Activated T-helper 1 cell treated with anti-CD3 and anti-CD28 coated beads, Interleukin-12 subunit alpha, Interleukin-12 subunit beta, Interleukin-2, Interleukin-4 antibody, amounts not matched to agents 30 ng/mL and 10 ng/mL and 1 ng/mL, durations not matched to agents 14 hours and 24 hours and 36 hours (primary cell): ENCODE data around the gene CFAP58. TPM values are rescaled to one million over a fixed set of nuclear protein-coding genes. Genes with fewer than 3 reads are reported as not detected.

Experiments
- DNase-seq: peaks from one replicate; pipeline ENCODE4 v3.0.0; 2021; ENCODE audit warnings: low spot score
- H3K27ac Mint-ChIP-seq: one replicate; pipeline ENCODE4 v1.8.0; 2021; ENCODE audit warnings: mild to moderate bottlenecking, mixed read lengths
- H3K27me3 Mint-ChIP-seq: one replicate; pipeline ENCODE4 v1.8.0; 2022; ENCODE audit warnings: mild to moderate bottlenecking, moderate library complexity, mixed read lengths; ENCODE audit not compliant: insufficient read depth
- H3K36me3 Mint-ChIP-seq: one replicate; pipeline ENCODE4 v1.8.0; 2021; ENCODE audit warnings: low read depth, mixed read lengths
- H3K4me1 Mint-ChIP-seq: one replicate; pipeline ENCODE4 v1.8.0; 2021; ENCODE audit warnings: low read depth, mixed read lengths
- H3K4me3 Mint-ChIP-seq: one replicate; pipeline ENCODE4 v1.8.0; 2021; ENCODE audit warnings: mild to moderate bottlenecking, moderate library complexity, mixed read lengths
- H3K9me3 Mint-ChIP-seq: one replicate; pipeline ENCODE4 v1.8.0; 2021; ENCODE audit warnings: mixed read lengths
- intact Hi-C: fragments of 100-400 bp; cut with micrococcal nuclease; formaldehyde crosslinking; loops from one replicate; pipeline ENCODE4 v1.15.1; 2024
- total RNA-seq: library from RNA; stranded (reverse); gene quantifications from 2 replicates; pipeline ENCODE4 v1.2.3, GENCODE V29; 2022

CFAP58 gene
- total RNA-seq, 1 donor from 2014 or later, result 0.08 TPM

GRCh38 chr10:104380336-104380735 is 26.7 kb downstream of the CFAP58 start:
- H3K27me3 Mint-ChIP-seq, result peaks cover 6% of the 10 kb centered on the region

GRCh38 chr10:104387130-104387888 is 33.7 kb downstream of the CFAP58 start:
- no peak for DNase-seq
- intact Hi-C loops, result no loop called here
- peaks cover 20% of the 10 kb centered on the region for H3K27me3 Mint-ChIP-seq

More at GRCh38 chr10:104380336-104380735, 26.7 kb downstream of the CFAP58 start:
- H3K4me1 Mint-ChIP-seq, result no peaks in the 10 kb centered on the region
- no peaks in the 10 kb centered on the region for H3K9me3 Mint-ChIP-seq
- no peak overlapping the region for H3K4me3 Mint-ChIP-seq
- intact Hi-C loops, result no loop called here
- DNase-seq, result no peak
- H3K36me3 Mint-ChIP-seq, result no peaks in the 10 kb centered on the region
- H3K27ac Mint-ChIP-seq, result no peak overlapping the region

DNA sequence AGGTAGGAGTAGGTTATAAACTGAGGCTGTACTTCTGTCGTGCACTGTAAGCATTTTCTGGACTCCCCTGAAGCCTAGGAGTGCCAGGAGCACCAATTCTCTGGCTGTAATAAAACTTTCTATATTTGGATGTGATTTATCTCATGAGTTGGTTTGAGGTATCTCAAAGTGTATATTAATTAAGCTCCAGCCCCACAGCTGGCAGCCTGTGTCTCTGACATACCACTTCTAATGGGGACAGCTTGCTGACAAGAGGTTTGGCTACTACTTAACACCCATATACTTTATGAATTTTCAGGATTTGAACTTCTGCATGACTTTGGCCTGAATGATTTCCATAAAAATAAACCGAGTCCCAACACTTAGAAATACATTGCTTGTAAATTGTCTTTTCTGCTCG is 35.2 kb downstream of the CFAP58 start:
- no peak for DNase-seq
- H3K9me3 Mint-ChIP-seq, result no peaks in the 10 kb centered on the region
- no peak overlapping the region for H3K4me3 Mint-ChIP-seq
- intact Hi-C loops, result no loop called here
- H3K36me3 Mint-ChIP-seq, result no peaks in the 10 kb centered on the region
- peaks cover 25% of the 10 kb centered on the region for H3K27me3 Mint-ChIP-seq
- peaks cover 16% of the 10 kb centered on the region for H3K4me1 Mint-ChIP-seq
- no peak overlapping the region for H3K27ac Mint-ChIP-seq

More at GRCh38 chr10:104387130-104387888, 33.7 kb downstream of the CFAP58 start:
- Mint-ChIP-seq H3K4me1 (peaks cover 16% of the 10 kb centered on the region), H3K36me3 (no peaks in the 10 kb centered on the region), H3K9me3 (no peaks in the 10 kb centered on the region), H3K27ac (no peak overlapping the region), H3K4me3 (no peak overlapping the region)

DNA sequence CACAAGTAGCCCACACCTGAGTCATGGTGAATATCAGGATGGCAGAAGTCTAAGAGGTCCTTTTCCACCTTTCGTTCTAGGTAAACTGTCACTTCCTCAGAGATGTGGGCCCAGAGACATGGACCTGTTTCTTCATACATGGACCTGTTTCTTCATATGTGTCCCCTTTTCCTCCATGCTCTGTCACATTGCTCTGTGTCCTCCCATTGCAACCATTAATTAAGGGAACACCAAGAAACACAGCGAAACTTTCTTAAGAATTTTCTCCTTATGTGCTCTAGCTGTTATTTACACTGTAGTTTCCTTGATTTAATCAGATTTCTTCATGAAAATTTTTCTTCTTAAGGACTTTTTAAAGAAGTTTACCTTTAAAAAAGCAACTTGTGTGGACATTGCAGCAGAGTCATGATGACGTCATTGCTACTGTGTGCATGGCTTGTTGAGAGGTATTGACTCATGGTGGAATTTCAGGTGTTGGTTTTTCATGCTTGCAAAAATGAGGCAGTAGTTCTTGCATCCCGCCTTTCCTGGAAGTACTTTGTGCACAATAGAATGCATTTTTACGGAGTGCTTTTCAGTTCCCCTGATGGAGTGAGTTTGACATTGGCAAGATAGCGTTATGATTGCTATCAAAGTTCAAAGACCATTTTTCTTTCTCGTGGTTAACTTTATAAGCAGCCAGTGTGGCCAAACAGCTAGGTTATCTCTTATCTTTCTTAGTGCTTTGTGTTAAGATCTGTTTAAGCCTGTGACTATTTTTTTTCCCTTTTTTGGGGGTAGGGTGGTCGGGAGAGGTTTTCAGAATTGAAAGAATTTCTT is 37.7 kb downstream of the CFAP58 start:
- H3K4me1 Mint-ChIP-seq, result peaks cover 16% of the 10 kb centered on the region
- no peak for DNase-seq
- H3K27me3 Mint-ChIP-seq, result peaks cover 26% of the 10 kb centered on the region
- intact Hi-C loops, result no loop called here
- H3K4me3 Mint-ChIP-seq, result no peak overlapping the region
- H3K27ac Mint-ChIP-seq, result no peak overlapping the region
- H3K9me3 Mint-ChIP-seq, result no peaks in the 10 kb centered on the region
- H3K36me3 Mint-ChIP-seq, result no peaks in the 10 kb centered on the region

DNA sequence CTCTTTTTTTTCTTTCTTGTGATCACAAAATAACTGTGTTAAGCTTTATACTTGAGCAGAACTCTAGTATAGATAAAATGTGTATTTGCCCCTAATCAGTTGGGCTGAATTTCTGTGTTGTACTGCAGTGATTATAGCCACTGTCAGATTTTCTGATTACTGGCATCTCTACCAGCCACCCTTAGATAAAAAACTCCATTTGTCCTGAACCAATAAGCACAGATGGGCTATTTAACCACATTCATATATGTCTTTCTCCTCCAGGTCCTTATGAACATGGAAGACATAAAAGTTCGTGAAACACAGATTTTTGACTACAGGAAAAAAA is 38.3 kb downstream of the CFAP58 start:
- H3K9me3 Mint-ChIP-seq, result no peaks in the 10 kb centered on the region
- no peak overlapping the region for H3K27ac Mint-ChIP-seq
- no peak overlapping the region for H3K4me3 Mint-ChIP-seq
- DNase-seq, result no peak
- H3K36me3 Mint-ChIP-seq, result no peaks in the 10 kb centered on the region
- H3K27me3 Mint-ChIP-seq, result peaks cover 26% of the 10 kb centered on the region
- peaks cover 16% of the 10 kb centered on the region for H3K4me1 Mint-ChIP-seq
- intact Hi-C loops, result no loop called here

DNA sequence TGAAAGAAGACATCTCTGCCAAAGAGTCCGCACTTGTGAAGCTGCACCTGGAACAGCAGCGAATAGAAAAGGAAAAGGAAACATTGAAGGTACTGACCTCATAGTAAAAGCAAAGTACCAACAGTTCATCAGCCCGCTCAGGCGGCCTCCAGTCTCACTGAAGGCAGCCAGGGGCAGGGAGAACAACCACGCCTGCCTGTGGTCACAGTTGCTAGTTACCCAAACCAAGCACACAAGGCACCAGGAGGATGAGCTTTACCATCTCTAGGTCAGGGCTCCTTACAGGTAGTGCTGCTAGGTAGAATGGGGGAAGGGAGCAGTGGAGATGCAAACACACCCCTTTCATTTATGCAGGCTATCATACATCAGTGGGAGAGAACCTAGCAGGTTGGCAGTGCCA is 39.8 kb downstream of the CFAP58 start:
- no peaks in the 10 kb centered on the region for H3K9me3 Mint-ChIP-seq
- no peak overlapping the region for H3K27ac Mint-ChIP-seq
- H3K4me3 Mint-ChIP-seq, result no peak overlapping the region
- intact Hi-C loops, result no loop called here
- no peak for DNase-seq
- H3K4me1 Mint-ChIP-seq, result peaks cover 7% of the 10 kb centered on the region
- H3K27me3 Mint-ChIP-seq, result peaks cover 18% of the 10 kb centered on the region
- H3K36me3 Mint-ChIP-seq, result no peaks in the 10 kb centered on the region

GRCh38 chr10:104396581-104396980 is 42.9 kb downstream of the CFAP58 start:
- no peak overlapping the region for H3K27ac Mint-ChIP-seq
- H3K27me3 Mint-ChIP-seq, result peaks cover 14% of the 10 kb centered on the region
- peaks cover 3% of the 10 kb centered on the region for H3K4me1 Mint-ChIP-seq
- no peaks in the 10 kb centered on the region for H3K9me3 Mint-ChIP-seq
- intact Hi-C loops, result no loop called here
- no peak overlapping the region for H3K4me3 Mint-ChIP-seq
- H3K36me3 Mint-ChIP-seq, result no peaks in the 10 kb centered on the region
- DNase-seq, result no peak

GRCh38 chr10:104403636-104404035 is 50.0 kb downstream of the CFAP58 start:
- Mint-ChIP-seq H3K27me3 (peaks cover 5% of the 10 kb centered on the region), H3K4me1 (no peaks in the 10 kb centered on the region), H3K27ac (no peak overlapping the region), H3K9me3 (no peaks in the 10 kb centered on the region), H3K4me3 (no peak overlapping the region), H3K36me3 (no peaks in the 10 kb centered on the region)
- intact Hi-C loops, result no loop called here
- no peak for DNase-seq

GRCh38 chr10:104406715-104407650 is 53.4 kb downstream of the CFAP58 start:
- intact Hi-C loops, result loop anchor here (2.0 kb wide), 1 partner anchor 208 kb away; no protein-coding TSS in a partner anchor
- Mint-ChIP-seq H3K9me3 (no peaks in the 10 kb centered on the region), H3K27me3 (peaks cover 2% of the 10 kb centered on the region), H3K27ac (no peak overlapping the region), H3K4me1 (no peaks in the 10 kb centered on the region), H3K36me3 (no peaks in the 10 kb centered on the region), H3K4me3 (no peak overlapping the region)
- no peak for DNase-seq

GRCh38 chr10:104413528-104413927 is 59.9 kb downstream of the CFAP58 start:
- Mint-ChIP-seq H3K4me1 (no peaks in the 10 kb centered on the region), H3K4me3 (no peak overlapping the region), H3K27me3 (no peaks in the 10 kb centered on the region), H3K27ac (no peak overlapping the region), H3K9me3 (no peaks in the 10 kb centered on the region), H3K36me3 (no peaks in the 10 kb centered on the region)
- intact Hi-C loops, result no loop called here
- DNase-seq, result no peak

- Mint-ChIP-seq H3K27me3 (no peaks in the 10 kb centered on the region), H3K4me1 (no peaks in the 10 kb centered on the region)
- intact Hi-C loops, result no loop called here
These were observed 62.0 kb downstream of the CFAP58 start for GRCh38 chr10:104415526-104416165.

GRCh38 chr10:104416851-104417250 is 63.2 kb downstream of the CFAP58 start:
- no peak overlapping the region for H3K27ac Mint-ChIP-seq
- H3K4me3 Mint-ChIP-seq, result no peak overlapping the region
- no peaks in the 10 kb centered on the region for H3K36me3 Mint-ChIP-seq
- H3K9me3 Mint-ChIP-seq, result no peaks in the 10 kb centered on the region
- H3K4me1 Mint-ChIP-seq, result no peaks in the 10 kb centered on the region
- DNase-seq, result no peak
- intact Hi-C loops, result no loop called here
- H3K27me3 Mint-ChIP-seq, result no peaks in the 10 kb centered on the region

More at GRCh38 chr10:104415526-104416165, 62.0 kb downstream of the CFAP58 start:
- H3K9me3 Mint-ChIP-seq, result no peaks in the 10 kb centered on the region
- no peak for DNase-seq
- H3K36me3 Mint-ChIP-seq, result no peaks in the 10 kb centered on the region
- no peak overlapping the region for H3K27ac Mint-ChIP-seq
- no peak overlapping the region for H3K4me3 Mint-ChIP-seq
